HEK293T (cell line): Measurements from ENCODE around the gene STX10.
"Not testable (repeated sequence)": the region's sequence is repeated elsewhere in the genome, so short reads cannot be mapped to it uniquely, and the experiment has no call there.

ENCODE experiments used
- CTCF ChIA-PET: fragments of 350-600 bp; formaldehyde crosslinking; extraction: SDS; loops from one replicate; lab custom pipeline; 2021; ENCODE audit warnings: antibody characterized with exemption, inconsistent platforms; lab: Yijun Ruan, JAX
- POLR2A ChIA-PET: fragments of 350-600 bp; formaldehyde crosslinking; extraction: SDS; loops from one replicate; lab custom pipeline; 2020; ENCODE audit warnings: antibody characterized with exemption, inconsistent platforms; lab: Yijun Ruan, JAX
- DNase-seq: peaks from one replicate; pipeline ENCODE4 v3.0.0; 2012; ENCODE audit warnings: mixed read lengths; ENCODE audit errors: extremely low spot score
- ARNT ChIP-seq: fragments of 450-650 bp; IDR thresholded peaks from 2 replicates; pipeline ENCODE4 v1.6.1; 2017; ENCODE audit warnings: mild to moderate bottlenecking
- BHLHE40 ChIP-seq: fragments of 450-650 bp; IDR thresholded peaks from 2 replicates; pipeline ENCODE4 v1.6.1; 2016; ENCODE audit warnings: mild to moderate bottlenecking, moderate library complexity, borderline replicate concordance
- CTBP1 ChIP-seq: fragments of 450-650 bp; IDR thresholded peaks from 2 replicates; pipeline ENCODE4 v1.6.1; 2016; ENCODE audit warnings: borderline replicate concordance
- ELF4 ChIP-seq: fragments of 450-650 bp; IDR thresholded peaks from 2 replicates; pipeline ENCODE4 v1.6.1; 2017; ENCODE audit warnings: antibody characterized with exemption
- FOXA1 ChIP-seq: fragments of 450-650 bp; IDR thresholded peaks from 2 replicates; pipeline ENCODE4 v1.6.1; 2016; ENCODE audit warnings: mild to moderate bottlenecking
- FOXK2 ChIP-seq: fragments of 450-650 bp; IDR thresholded peaks from 2 replicates; pipeline ENCODE4 v1.6.1; 2016; ENCODE audit warnings: mild to moderate bottlenecking
- FOXM1 ChIP-seq: fragments of 450-650 bp; IDR thresholded peaks from 2 replicates; pipeline ENCODE4 v1.6.1; 2017; ENCODE audit warnings: mild to moderate bottlenecking, borderline replicate concordance
- HDGF ChIP-seq: fragments of 450-650 bp; IDR thresholded peaks from 2 replicates; pipeline ENCODE4 v1.6.1; 2017; ENCODE audit warnings: antibody characterized with exemption, borderline replicate concordance
- L3MBTL2 ChIP-seq: fragments of 450-650 bp; conservative IDR thresholded peaks from 2 replicates; pipeline ENCODE4 v1.6.1; 2016; ENCODE audit warnings: mild to moderate bottlenecking
- LEF1 ChIP-seq: fragments of 450-650 bp; IDR thresholded peaks from 2 replicates; pipeline ENCODE4 v1.6.1; 2017; ENCODE audit warnings: mild to moderate bottlenecking, borderline replicate concordance
- NFRKB ChIP-seq: fragments of 450-650 bp; IDR thresholded peaks from 2 replicates; pipeline ENCODE4 v1.6.1; 2016; ENCODE audit warnings: mild to moderate bottlenecking, moderate library complexity
- PKNOX1 ChIP-seq: fragments of 450-650 bp; IDR thresholded peaks from 2 replicates; pipeline ENCODE4 v1.6.1; 2016
- SP1 ChIP-seq: fragments of 450-650 bp; IDR thresholded peaks from 2 replicates; pipeline ENCODE4 v1.6.1; 2017
- SUZ12 ChIP-seq: fragments of 450-650 bp; IDR thresholded peaks from 2 replicates; pipeline ENCODE4 v1.6.1; 2016; ENCODE audit warnings: mild to moderate bottlenecking
- TARDBP ChIP-seq: fragments of 450-650 bp; IDR thresholded peaks from 2 replicates; pipeline ENCODE4 v1.6.1; 2016
- ZNF384 ChIP-seq: fragments of 450-650 bp; IDR thresholded peaks from 2 replicates; pipeline ENCODE4 v1.6.1; 2016

Gene STX10

GRCh38 chr19:13181747-13182388, 31.7 kb upstream of the STX10 start:
- no peak for TF ChIP-seq CTBP1
- TF ChIP-seq ARNT = no peak
- no peak for TF ChIP-seq BHLHE40
- TF ChIP-seq SUZ12 = no peak
- TF ChIP-seq L3MBTL2 = no peak
- no peak for TF ChIP-seq NFRKB
- no peak for TF ChIP-seq FOXA1
- no peak for TF ChIP-seq ZNF384
- TF ChIP-seq FOXM1 = no peak
- no peak for TF ChIP-seq LEF1
- no peak for TF ChIP-seq FOXK2
- no peak for TF ChIP-seq ELF4
- no peak for TF ChIP-seq TARDBP
- no peak for TF ChIP-seq HDGF
- ChIA-PET CTCF (interaction anchor here (0.6 to 1.2 kb wide), 2 partner anchors 9 to 13 kb away, joined by 4 read pairs; no protein-coding TSS in a partner anchor), POLR2A (interaction anchor here (0.6 to 1.9 kb wide), 4 partner anchors 11 to 64 kb away, joined by 3 to 9 read pairs (median 4); no protein-coding TSS in a partner anchor)
- DNase-seq = peak; percentile 6

- DNase-seq, CTCF ChIA-PET: not testable (repeated sequence)
- POLR2A ChIA-PET = interaction anchor here (3.2 kb wide), 1 partner anchor 26 kb away, joined by 13 read pairs; no protein-coding TSS in a partner anchor
These were observed 28.1 kb upstream of the STX10 start for GRCh38 chr19:13178291-13178690.

GRCh38 chr19:13177584-13177983, 27.4 kb upstream of the STX10 start:
- POLR2A ChIA-PET = interaction anchor here (3.2 kb wide), 1 partner anchor 25 kb away, joined by 13 read pairs; no protein-coding TSS in a partner anchor
- CTCF ChIA-PET, DNase-seq: not testable (repeated sequence)

- ChIA-PET CTCF (interaction anchor here (0.7 kb wide), 1 partner anchor 11 kb away, joined by 4 read pairs; no protein-coding TSS in a partner anchor), POLR2A (interaction anchor here (0.5 to 3.2 kb wide), 5 partner anchors 12 to 230 kb away, joined by 3 to 13 read pairs (median 4); no protein-coding TSS in a partner anchor)
- DNase-seq = no peak
- TF ChIP-seq FOXA1 = no peak
- TF ChIP-seq ZNF384 = no peak
- TF ChIP-seq SUZ12 = no peak
- 0 out of 2 replicates have a peak, but pooled peaks have one; percentile 36 for TF ChIP-seq PKNOX1
These were observed 26.2 kb upstream of the STX10 start for GRCh38 chr19:13176345-13176744.

- POLR2A ChIA-PET = no interaction called here
- no peak for TF ChIP-seq ZNF384
- no peak for TF ChIP-seq HDGF
- no peak for TF ChIP-seq FOXK2
- TF ChIP-seq SUZ12 = no peak
- no peak for TF ChIP-seq PKNOX1
- TF ChIP-seq LEF1 = no peak
- TF ChIP-seq BHLHE40 = no peak
- no peak for TF ChIP-seq NFRKB
- no peak for TF ChIP-seq TARDBP
- no peak for TF ChIP-seq ELF4
- TF ChIP-seq ARNT = no peak
- TF ChIP-seq SP1 = no peak
- no peak for TF ChIP-seq L3MBTL2
- no peak for TF ChIP-seq CTBP1
These were observed 23.1 kb upstream of the STX10 start for GRCh38 chr19:13173139-13173737.

GRCh38 chr19:13172346-13173138, 22.4 kb upstream of the STX10 start:
- DNase-seq = peak; percentile 15
- no peak for TF ChIP-seq NFRKB
- TF ChIP-seq HDGF = no peak
- TF ChIP-seq SP1 = no peak
- TF ChIP-seq ELF4 = no peak
- no peak for TF ChIP-seq TARDBP
- TF ChIP-seq FOXM1 = no peak
- no peak for TF ChIP-seq SUZ12
- no peak for TF ChIP-seq PKNOX1
- TF ChIP-seq ZNF384 = no peak
- TF ChIP-seq FOXK2 = no peak
- no peak for TF ChIP-seq CTBP1
- no peak for TF ChIP-seq L3MBTL2
- TF ChIP-seq BHLHE40 = no peak
- ChIA-PET CTCF (interaction anchor here (0.6 to 0.7 kb wide), 2 partner anchors 9 to 40 kb away, joined by 3 to 4 read pairs; no protein-coding TSS in a partner anchor), POLR2A (no interaction called here)

More at GRCh38 chr19:13173139-13173737, 23.1 kb upstream of the STX10 start:
- no peak for DNase-seq
- CTCF ChIA-PET = interaction anchor here (0.6 to 0.7 kb wide), 2 partner anchors 8 to 9 kb away, joined by 3 to 4 read pairs; no protein-coding TSS in a partner anchor
